GM12872 (cell line): ENCODE results near the gene CALR3.

Experiments
- CTCF ChIP-seq: IDR thresholded peaks from 3 replicates; pipeline ENCODE4 v1.5.1; 2011; ENCODE audit warnings: low read depth, mild to moderate bottlenecking, low read length, moderate library complexity; ENCODE audit not compliant: insufficient read depth

The CALR3 gene

GRCh38 chr19:16516381-16516780, 20.4 kb upstream of the CALR3 start:
- TF ChIP-seq CTCF = no peak

- TF ChIP-seq CTCF = 0 out of 3 replicates have a peak, but pooled peaks have one; percentile 13
Observed at GRCh38 chr19:16514383-16515019, 18.5 kb upstream of the CALR3 start.

- TF ChIP-seq CTCF = no peak
Observed at GRCh38 chr19:16509141-16510061, 13.4 kb upstream of the CALR3 start.

GRCh38 chr19:16508546-16508945, 12.6 kb upstream of the CALR3 start:
- no peak for TF ChIP-seq CTCF

- TF ChIP-seq CTCF = no peak
Observed at GRCh38 chr19:16506961-16507360, 11.0 kb upstream of the CALR3 start.

- no peak for TF ChIP-seq CTCF
Observed at GRCh38 chr19:16504271-16504670, 8.3 kb upstream of the CALR3 start.

- no peak for TF ChIP-seq CTCF
Observed at GRCh38 chr19:16497837-16498236, 1.9 kb upstream of the CALR3 start.
